GM18499 (cell line): ENCODE results near the gene RASAL3.

ENCODE experiments used
- ATAC-seq: cut with Tn5 transposase; IDR thresholded peaks from one replicate; pipeline ENCODE4 v1.9.1; 2021; ENCODE audit warnings: moderate number of reproducible peaks; ENCODE audit not compliant: insufficient read depth, unreplicated experiment

Gene RASAL3

GRCh38 chr19:15436826-15437110 lies 27.6 kb downstream of the RASAL3 start:
- no peak for ATAC-seq

- ATAC-seq: no peak
Observed at GRCh38 chr19:15436012-15436825, 28.1 kb downstream of the RASAL3 start.

GRCh38 chr19:15433519-15434069 lies 30.8 kb downstream of the RASAL3 start:
- ATAC-seq: no peak

- ATAC-seq: no peak
Observed at GRCh38 chr19:15432629-15433518, 31.5 kb downstream of the RASAL3 start.

- ATAC-seq: no peak
Observed at GRCh38 chr19:15432018-15432494, 32.3 kb downstream of the RASAL3 start.

GRCh38 chr19:15431396-15432017 lies 32.8 kb downstream of the RASAL3 start:
- no peak for ATAC-seq

- no peak for ATAC-seq
Observed at GRCh38 chr19:15430526-15431120, 33.7 kb downstream of the RASAL3 start.

- ATAC-seq: no peak
Observed at GRCh38 chr19:15429825-15430467, 34.4 kb downstream of the RASAL3 start.

- ATAC-seq: no peak
Observed at GRCh38 chr19:15428956-15429824, 35.2 kb downstream of the RASAL3 start.

- ATAC-seq: no peak
Observed at GRCh38 chr19:15427991-15428471, 36.3 kb downstream of the RASAL3 start.

GRCh38 chr19:15427350-15427700 lies 37.0 kb downstream of the RASAL3 start:
- ATAC-seq: no peak

GRCh38 chr19:15426485-15427349 lies 37.6 kb downstream of the RASAL3 start:
- ATAC-seq: no peak

GRCh38 chr19:15425321-15425950 lies 38.9 kb downstream of the RASAL3 start:
- ATAC-seq: no peak

- no peak for ATAC-seq
Observed at GRCh38 chr19:15424692-15425272, 39.6 kb downstream of the RASAL3 start.

- no peak for ATAC-seq
Observed at GRCh38 chr19:15424121-15424520, 40.2 kb downstream of the RASAL3 start.

GRCh38 chr19:15423130-15423529 lies 41.2 kb downstream of the RASAL3 start:
- ATAC-seq: no peak
